GM12891 (cell line): ENCODE data around the gene NELFA.

Experiments
- POLR2A ChIP-seq: IDR thresholded peaks from 2 replicates; pipeline ENCODE4 v1.6.1; 2011; ENCODE audit warnings: low read depth, low read length, control low read depth
- POLR2AphosphoS5 ChIP-seq: IDR thresholded peaks from 2 replicates; pipeline ENCODE4 v1.6.1; 2011; ENCODE audit warnings: low read depth, low read length, control low read depth
- SPI1 ChIP-seq: IDR thresholded peaks from 2 replicates; pipeline ENCODE4 v1.6.1; 2011; ENCODE audit warnings: low read depth, low read length, control low read depth
- TAF1 ChIP-seq: IDR thresholded peaks from 2 replicates; pipeline ENCODE4 v1.6.1; 2011; ENCODE audit warnings: low read depth, low read length, control low read depth

DNA sequence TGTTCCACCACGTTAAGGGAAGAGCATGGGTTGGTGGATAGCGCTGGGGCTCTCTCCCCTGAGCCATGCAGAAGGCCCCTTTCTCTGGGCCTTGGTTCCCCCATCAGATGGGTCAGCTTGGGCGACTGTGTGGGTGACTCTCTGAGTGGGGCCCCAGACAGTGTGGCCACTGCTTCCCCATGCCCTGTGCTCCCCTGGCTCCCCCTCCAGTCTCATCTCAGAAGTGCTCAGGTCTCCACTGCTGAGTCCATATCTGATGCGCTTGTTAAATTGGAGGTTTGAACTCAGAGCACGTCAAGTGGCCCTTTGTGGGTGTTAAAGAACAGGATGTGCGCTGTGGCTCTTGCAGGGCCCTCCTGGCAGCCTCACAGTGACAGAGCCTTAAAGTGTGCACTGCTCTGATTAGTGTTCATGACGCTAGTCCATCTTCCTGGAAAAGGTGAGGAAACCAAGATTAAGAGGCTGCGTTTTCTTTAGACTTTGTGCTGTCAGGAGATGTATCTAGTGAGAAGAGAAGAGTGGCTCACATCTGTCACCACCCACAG lies 59.8 kb downstream of the NELFA start:
- TF ChIP-seq POLR2AphosphoS5: no peak
- TF ChIP-seq POLR2A: no peak
- TF ChIP-seq TAF1: no peak
- no peak for TF ChIP-seq SPI1
